OCI-M1 (cell line): Measurements from ENCODE around the gene SLC7A14.

Source experiments
- DNase-seq: peaks from one replicate; lab custom pipeline; 2025; lab: John Stamatoyannopoulos, UW

The SLC7A14 gene

GRCh38 chr3:170425491-170426239, 160.2 kb downstream of the SLC7A14 start:
- DNase-seq, result no peak

GRCh38 chr3:170424879-170425278, 161.0 kb downstream of the SLC7A14 start:
- no peak for DNase-seq

GRCh38 chr3:170423001-170423615, 162.8 kb downstream of the SLC7A14 start:
- no peak for DNase-seq

DNA sequence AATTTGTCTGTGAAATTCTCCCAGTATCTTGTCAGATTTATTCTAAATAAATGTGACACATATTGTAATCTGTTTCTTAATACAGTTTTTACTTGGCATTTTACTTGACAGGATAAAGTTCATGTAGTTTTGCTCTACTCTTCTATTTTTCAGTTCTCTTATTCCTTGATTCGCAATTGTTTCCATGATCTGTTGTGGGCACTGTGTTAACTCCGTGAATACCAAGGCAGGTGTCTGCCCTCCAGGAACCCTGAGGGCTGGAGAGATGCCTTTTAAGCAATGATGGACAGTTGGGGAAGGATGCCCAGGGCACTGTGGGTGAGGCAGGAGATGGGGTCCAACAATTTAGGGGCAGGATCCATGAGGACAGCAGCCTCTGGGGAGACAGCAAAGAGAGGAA, 164.1 kb downstream of the SLC7A14 start:
- DNase-seq, result no peak

DNA sequence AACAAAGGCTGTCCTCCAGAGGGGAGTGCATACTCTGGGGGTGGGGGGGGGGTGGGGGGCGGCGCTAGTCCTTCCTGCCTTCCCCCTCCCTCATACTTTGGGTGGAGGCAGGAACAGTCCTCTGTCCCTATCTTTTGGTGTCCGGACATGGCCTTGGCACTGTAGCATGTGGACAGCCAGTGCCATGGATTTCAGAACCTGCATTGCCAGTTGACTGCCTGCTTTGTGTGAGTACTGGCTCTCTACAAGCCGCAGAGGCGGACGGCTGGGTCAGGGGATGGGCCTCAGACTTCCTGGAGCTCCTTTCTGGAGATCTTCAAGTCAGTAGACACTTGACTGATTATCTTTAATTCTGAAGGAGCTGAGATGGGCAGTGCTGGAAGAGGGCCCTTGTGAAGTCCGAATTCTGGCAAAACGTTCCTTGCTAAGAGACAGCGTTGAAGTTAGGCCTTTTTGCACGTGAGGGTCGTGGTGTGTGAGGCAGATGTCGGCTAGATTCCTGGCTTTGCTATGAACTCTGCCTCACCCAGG, 164.7 kb downstream of the SLC7A14 start:
- DNase-seq, result no peak

- DNase-seq, result no peak
Observed at GRCh38 chr3:170420307-170420821, 165.5 kb downstream of the SLC7A14 start.

GRCh38 chr3:170419557-170420087, 166.3 kb downstream of the SLC7A14 start:
- DNase-seq, result no peak

DNA sequence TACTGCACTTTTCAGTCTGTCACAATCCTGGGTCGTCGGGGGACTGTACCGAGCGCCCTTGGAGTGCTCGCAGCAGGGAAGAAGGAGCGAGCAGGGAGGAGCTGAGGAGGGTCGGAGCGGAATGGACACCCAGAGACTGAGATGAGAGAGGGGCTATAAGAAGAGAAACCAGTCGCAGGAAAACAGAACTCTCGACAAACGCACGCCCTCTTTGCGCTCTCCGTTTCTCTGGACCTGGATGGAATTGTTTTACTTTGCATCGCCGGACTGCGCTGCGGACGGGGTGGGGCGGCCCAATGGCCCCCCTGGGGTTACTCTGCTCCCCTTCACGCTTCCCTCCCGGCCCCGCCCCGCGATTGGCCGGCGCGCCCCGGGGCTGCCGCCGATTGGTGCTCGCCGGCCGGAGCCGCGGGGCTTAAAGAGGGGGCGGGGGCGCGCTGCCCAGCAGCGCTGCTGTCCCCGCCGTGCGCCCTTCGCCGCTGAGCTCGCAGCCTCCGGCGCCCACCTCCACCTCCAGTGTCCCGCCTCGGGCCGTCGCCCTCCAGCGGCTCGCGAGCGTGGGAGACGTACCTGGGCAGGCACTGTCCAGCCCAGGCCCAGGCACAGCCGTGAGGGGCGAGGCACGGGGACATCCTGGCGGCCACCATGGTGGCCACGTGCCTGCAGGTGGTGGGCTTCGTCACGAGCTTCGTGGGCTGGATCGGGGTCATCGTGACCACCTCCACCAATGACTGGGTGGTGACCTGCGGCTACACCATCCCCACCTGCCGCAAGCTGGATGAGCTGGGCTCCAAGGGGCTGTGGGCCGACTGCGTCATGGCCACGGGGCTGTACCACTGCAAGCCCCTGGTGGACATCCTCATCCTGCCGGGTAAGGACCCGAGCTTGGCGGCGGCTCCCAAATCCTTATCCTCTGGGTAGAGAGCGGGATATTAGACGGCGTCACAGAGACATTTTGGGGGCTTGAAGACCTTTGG, 167.2 kb downstream of the SLC7A14 start, which contains the start of gene CLDN11:
Gene CLDN11, plus strand, starts transcription at position 447 of the 977 bp plus-strand sequence. Its CDS starts 199 bp downstream, at position 646.
- DNase-seq, result no peak

DNA sequence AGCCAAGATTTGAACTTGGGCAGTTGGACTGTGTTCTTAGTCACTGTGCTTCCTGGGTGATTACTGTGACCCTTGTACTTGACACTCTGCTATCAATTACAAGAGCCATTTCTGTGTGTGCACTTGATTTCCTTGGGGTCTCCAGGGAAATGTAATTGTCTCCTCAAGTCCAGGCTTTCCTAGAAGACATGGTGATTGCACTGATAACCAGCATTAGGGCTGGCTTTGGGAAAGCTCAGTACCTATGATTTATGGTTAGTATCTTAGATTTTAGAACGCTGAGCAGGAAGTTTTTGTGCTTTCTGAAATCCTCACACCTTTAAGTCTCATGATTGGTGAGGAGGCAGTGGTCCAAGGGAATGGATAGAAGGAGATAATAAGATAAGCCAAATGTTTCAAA, 168.8 kb downstream of the SLC7A14 start:
- DNase-seq, result no peak

- DNase-seq, result peak; percentile 73
Observed at GRCh38 chr3:170414202-170414663, 171.6 kb downstream of the SLC7A14 start.

- DNase-seq, result no peak
Observed at GRCh38 chr3:170413291-170413690, 172.6 kb downstream of the SLC7A14 start.

GRCh38 chr3:170410428-170411029, 175.3 kb downstream of the SLC7A14 start:
- peak; percentile 60 for DNase-seq
